ENCODE results near the gene MEN1.

Gene MEN1

GRCh38 chr11:64810271-64810890 is at the start of gene MEN1:
Gene MEN1 (minus strand): TSS chr11:64810551. CDS start chr11:64810109, 442 bp downstream.
- DNase-seq (ENCODE audit: low read depth in 2 of 2, low spot score in 1 of 2) = peak; percentile 41 to 48

- DNase-seq (ENCODE audit: low read depth in 2 of 2, low spot score in 1 of 2) = no peak
Observed at GRCh38 chr11:64859542-64860414, 49.4 kb upstream of the MEN1 start.

- DNase-seq (ENCODE audit: low read depth in 2 of 2, low spot score in 1 of 2) = no peak
Observed at GRCh38 chr11:64858467-64859263, 48.3 kb upstream of the MEN1 start.

- DNase-seq (ENCODE audit: low read depth in 2 of 2, low spot score in 1 of 2) = no peak
Observed at GRCh38 chr11:64857485-64857884, 47.1 kb upstream of the MEN1 start.

- DNase-seq (ENCODE audit: low read depth in 2 of 2, low spot score in 1 of 2) = no peak
Observed at GRCh38 chr11:64856382-64857227, 46.3 kb upstream of the MEN1 start.

- DNase-seq (ENCODE audit: low read depth in 2 of 2, low spot score in 1 of 2) = no peak
Observed at GRCh38 chr11:64855596-64856304, 45.4 kb upstream of the MEN1 start.

- no peak for DNase-seq (ENCODE audit: low read depth in 2 of 2, low spot score in 1 of 2)
Observed at GRCh38 chr11:64854534-64855502, 44.5 kb upstream of the MEN1 start.

GRCh38 chr11:64854157-64854533 is 43.8 kb upstream of the MEN1 start:
- DNase-seq (ENCODE audit: low read depth in 2 of 2, low spot score in 1 of 2) = no peak

GRCh38 chr11:64853709-64854108 is 43.4 kb upstream of the MEN1 start:
- DNase-seq (ENCODE audit: low read depth in 2 of 2, low spot score in 1 of 2) = no peak

GRCh38 chr11:64852804-64853509 is 42.6 kb upstream of the MEN1 start:
- DNase-seq (ENCODE audit: low read depth in 2 of 2, low spot score in 1 of 2) = no peak

GRCh38 chr11:64851831-64852351 is 41.5 kb upstream of the MEN1 start:
- DNase-seq (ENCODE audit: low read depth in 2 of 2, low spot score in 1 of 2) = no peak

- DNase-seq (ENCODE audit: low read depth in 2 of 2, low spot score in 1 of 2) = no peak
Observed at GRCh38 chr11:64850979-64851567, 40.7 kb upstream of the MEN1 start.

- DNase-seq (ENCODE audit: low read depth in 2 of 2, low spot score in 1 of 2) = no peak
Observed at GRCh38 chr11:64849598-64850356, 39.4 kb upstream of the MEN1 start.

- DNase-seq (ENCODE audit: low read depth in 2 of 2, low spot score in 1 of 2) = no peak
Observed at GRCh38 chr11:64848826-64849597, 38.7 kb upstream of the MEN1 start.

GRCh38 chr11:64848214-64848825 is 38.0 kb upstream of the MEN1 start:
- no peak for DNase-seq (ENCODE audit: low read depth in 2 of 2, low spot score in 1 of 2)

Measured in stimulated activated CD8-positive, alpha-beta memory T cell treated with anti-CD3 and anti-CD28 coated beads, Interleukin-4, amount 100 ng/mL, for 1 hour (primary cell).